ENCODE measurements around the gene PHACTR1. TPM values are rescaled to one million over a fixed set of nuclear protein-coding genes. Genes with fewer than 3 reads are reported as not detected.

The PHACTR1 gene
- total and polyA plus RNA-seq, 2 of the 4 experiments (the other 2 are of a cell fraction) = not detected

- H2BK15ac ChIP-seq (ENCODE audit: low read depth, low read length) = no peak overlapping the region
- no peaks in the 10 kb centered on the region for H3K4me1 ChIP-seq (ENCODE audit: control insufficient read depth, insufficient read depth, low read length)
- BruUV-seq (replicated peaks) = no TSS peak
- no peaks in the 10 kb centered on the region for H3K9me1 ChIP-seq (ENCODE audit: insufficient read depth, low read length)
- CTCF ChIA-PET = interaction anchor here (0.6 to 1.3 kb wide), 2 partner anchors 22 to 94 kb away, joined by 3 to 4 read pairs; no protein-coding TSS in a partner anchor
- no peak overlapping the region for H3K23ac ChIP-seq (ENCODE audit: low read depth, low read length)
- no peak overlapping the region for H2AK9ac ChIP-seq (replicated peaks; ENCODE audit: low read depth, low read length, poor library complexity)
- TF ChIP-seq NFE2L2 (IDR thresholded peaks at IDR 0.05; ENCODE audit: low read depth, low read length) = no peak
- TF ChIP-seq POLR2A (IDR thresholded peaks at IDR 0.05; ENCODE audit: low read depth, low read length) = no peak
- no peak for TF ChIP-seq USF2 (IDR thresholded peaks at IDR 0.05; ENCODE audit: low read depth, low read length)
- TF ChIP-seq MAFK (IDR thresholded peaks at IDR 0.05; ENCODE audit: low read depth, low read length) = no peak
- no peak for TF ChIP-seq SMC3 (IDR thresholded peaks at IDR 0.05; ENCODE audit: low read depth, low read length)
- no peak for TF ChIP-seq RFX5 (IDR thresholded peaks at IDR 0.05; ENCODE audit: low read depth, low read length)
- TF ChIP-seq MXI1 (IDR thresholded peaks at IDR 0.05; ENCODE audit: borderline replicate concordance, low read depth, low read length) = no peak
- TF ChIP-seq FOS (IDR thresholded peaks at IDR 0.05; ENCODE audit: low read depth, low read length) = no peak
- no peak for TF ChIP-seq RAD21 (IDR thresholded peaks at IDR 0.05; ENCODE audit: low read length)
- TF ChIP-seq, protein P1, sequence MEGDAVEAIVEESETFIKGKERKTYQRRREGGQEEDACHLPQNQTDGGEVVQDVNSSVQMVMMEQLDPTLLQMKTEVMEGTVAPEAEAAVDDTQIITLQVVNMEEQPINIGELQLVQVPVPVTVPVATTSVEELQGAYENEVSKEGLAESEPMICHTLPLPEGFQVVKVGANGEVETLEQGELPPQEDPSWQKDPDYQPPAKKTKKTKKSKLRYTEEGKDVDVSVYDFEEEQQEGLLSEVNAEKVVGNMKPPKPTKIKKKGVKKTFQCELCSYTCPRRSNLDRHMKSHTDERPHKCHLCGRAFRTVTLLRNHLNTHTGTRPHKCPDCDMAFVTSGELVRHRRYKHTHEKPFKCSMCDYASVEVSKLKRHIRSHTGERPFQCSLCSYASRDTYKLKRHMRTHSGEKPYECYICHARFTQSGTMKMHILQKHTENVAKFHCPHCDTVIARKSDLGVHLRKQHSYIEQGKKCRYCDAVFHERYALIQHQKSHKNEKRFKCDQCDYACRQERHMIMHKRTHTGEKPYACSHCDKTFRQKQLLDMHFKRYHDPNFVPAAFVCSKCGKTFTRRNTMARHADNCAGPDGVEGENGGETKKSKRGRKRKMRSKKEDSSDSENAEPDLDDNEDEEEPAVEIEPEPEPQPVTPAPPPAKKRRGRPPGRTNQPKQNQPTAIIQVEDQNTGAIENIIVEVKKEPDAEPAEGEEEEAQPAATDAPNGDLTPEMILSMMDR (conservative IDR thresholded peaks at IDR 0.05; ENCODE audit: low read depth, low read length) = no peak
- TF ChIP-seq BHLHE40 (IDR thresholded peaks at IDR 0.05; ENCODE audit: low read depth, low read length) = no peak
- TF ChIP-seq ELK1 (IDR thresholded peaks at IDR 0.05; ENCODE audit: borderline replicate concordance, low read depth, low read length) = no peak
- no peak overlapping the region for H3K14ac ChIP-seq (replicated peaks; ENCODE audit: low read depth, low read length)
- H3K9ac ChIP-seq (ENCODE audit: low read depth, low read length) = no peak overlapping the region
- no peak overlapping the region for H4K91ac ChIP-seq (ENCODE audit: insufficient read depth, low read depth, low read length)
- H3K27me3 ChIP-seq (ENCODE audit: control insufficient read depth, insufficient read depth, low read length) = no peaks in the 10 kb centered on the region
- H3K79me1 ChIP-seq (ENCODE audit: low read depth in 1 of 2, low read length in 2 of 2) = no peaks in the 10 kb centered on the region
- H4K5ac ChIP-seq (ENCODE audit: low read depth, low read length) = no peak overlapping the region
- POLR2A ChIA-PET (ENCODE audit: unreplicated experiment) = no interaction called here
- no peaks in the 10 kb centered on the region for H3K36me3 ChIP-seq (ENCODE audit: control insufficient read depth, insufficient read depth, low read length)
- H2BK20ac ChIP-seq (ENCODE audit: low read depth, low read length) = no peak overlapping the region
- no peak overlapping the region for H3K56ac ChIP-seq (ENCODE audit: extremely low read depth, insufficient read depth, low read length)
- no peak overlapping the region for H3K27ac ChIP-seq (ENCODE audit: insufficient read depth, low read length)
- no peak overlapping the region for H3K4me3 ChIP-seq (ENCODE audit: insufficient read depth, low read depth, low read length)
- H2BK5ac ChIP-seq (ENCODE audit: low read depth, low read length, poor library complexity, severe bottlenecking) = no peak overlapping the region
- H3K4ac ChIP-seq (ENCODE audit: low read depth, low read length) = no peak overlapping the region
- no peak overlapping the region for H3K4me2 ChIP-seq (ENCODE audit: low read depth, low read length)
- no peak overlapping the region for H2BK120ac ChIP-seq (ENCODE audit: low read depth, low read length)
- H4K20me1 ChIP-seq (ENCODE audit: insufficient read depth, low read length) = no peaks in the 10 kb centered on the region
- H3K18ac ChIP-seq (ENCODE audit: low read depth, low read length) = no peak overlapping the region
- peaks cover 9% of the 10 kb centered on the region; the same call in 1 of the 2 replicates for H3K9me3 ChIP-seq (ENCODE audit: control insufficient read depth, insufficient read depth, low read length)
- H2AK5ac ChIP-seq (ENCODE audit: low read depth, low read length) = no peak overlapping the region
- ATAC-seq (ENCODE audit: low read depth) = no peak
- in situ Hi-C loops (cut with MboI; ENCODE audit: low sequenced_read_pairs) (no loop called here), dilution Hi-C loops (cut with HindIII; ENCODE audit: low sequenced_read_pairs, unreplicated experiment) (no loop called here), intact Hi-C loops (cut with micrococcal nuclease) (no loop called here)
- no CpG with 5 or more reads among the region's 2 CpGs for WGBS, 2 experiments (ENCODE audit: extremely low coverage in 2 of 2, insufficient read length in 1 of 2)
- DNase-seq = no peak
- no peak overlapping the region for H4K8ac ChIP-seq (ENCODE audit: low read depth in 2 of 2, low read length in 2 of 2)
- no peak overlapping the region for H2AFZ ChIP-seq (replicated peaks; ENCODE audit: low read length, poor library complexity)
These were observed 98.5 kb downstream of the PHACTR1 start for GRCh38 chr6:12815089-12815488.
